ENCODE data around the gene COL6A2. TPM values are rescaled to one million over a fixed set of nuclear protein-coding genes. Genes with fewer than 3 reads are reported as not detected.

COL6A2 gene
- total and polyA plus RNA-seq, 2 experiments from 2014 or later = 509 to 832 TPM

GRCh38 chr21:46121286-46122221 is 23.6 kb downstream of the COL6A2 start:
- Histone ChIP-seq H4K20me1 (ENCODE audit: insufficient read depth, poor library complexity, severe bottlenecking) (no peaks in the 10 kb centered on the region), H3K4me1 (ENCODE audit: insufficient read depth) (no peaks in the 10 kb centered on the region), H3K4me2 (no peak overlapping the region), H3K27ac (no peak overlapping the region), H3K9me3 (ENCODE audit: low read depth) (no peaks in the 10 kb centered on the region), H3K27me3 (no peaks in the 10 kb centered on the region), H2AFZ (no peak overlapping the region), H3K36me3 (replicated peaks; ENCODE audit: insufficient read depth, low read depth) (no peaks in the 10 kb centered on the region), H3K79me2 (no peaks in the 10 kb centered on the region), H3K4me3 (no peak overlapping the region), H3K9me2 (replicated peaks; ENCODE audit: insufficient read depth) (no peaks in the 10 kb centered on the region)
- 95% methylated on average over 22 of the region's 29 CpGs for WGBS (ENCODE audit: low lambda C conversion rate, missing lambda C conversion rate)
- TF ChIP-seq EZH2phosphoT487 (IDR thresholded peaks at IDR 0.05; ENCODE audit: low read depth, severe bottlenecking, unreplicated experiment) = no peak
- no peak for TF ChIP-seq EZH2 (IDR thresholded peaks at IDR 0.05; ENCODE audit: borderline replicate concordance)
- TF ChIP-seq, protein P1, sequence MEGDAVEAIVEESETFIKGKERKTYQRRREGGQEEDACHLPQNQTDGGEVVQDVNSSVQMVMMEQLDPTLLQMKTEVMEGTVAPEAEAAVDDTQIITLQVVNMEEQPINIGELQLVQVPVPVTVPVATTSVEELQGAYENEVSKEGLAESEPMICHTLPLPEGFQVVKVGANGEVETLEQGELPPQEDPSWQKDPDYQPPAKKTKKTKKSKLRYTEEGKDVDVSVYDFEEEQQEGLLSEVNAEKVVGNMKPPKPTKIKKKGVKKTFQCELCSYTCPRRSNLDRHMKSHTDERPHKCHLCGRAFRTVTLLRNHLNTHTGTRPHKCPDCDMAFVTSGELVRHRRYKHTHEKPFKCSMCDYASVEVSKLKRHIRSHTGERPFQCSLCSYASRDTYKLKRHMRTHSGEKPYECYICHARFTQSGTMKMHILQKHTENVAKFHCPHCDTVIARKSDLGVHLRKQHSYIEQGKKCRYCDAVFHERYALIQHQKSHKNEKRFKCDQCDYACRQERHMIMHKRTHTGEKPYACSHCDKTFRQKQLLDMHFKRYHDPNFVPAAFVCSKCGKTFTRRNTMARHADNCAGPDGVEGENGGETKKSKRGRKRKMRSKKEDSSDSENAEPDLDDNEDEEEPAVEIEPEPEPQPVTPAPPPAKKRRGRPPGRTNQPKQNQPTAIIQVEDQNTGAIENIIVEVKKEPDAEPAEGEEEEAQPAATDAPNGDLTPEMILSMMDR (IDR thresholded peaks at IDR 0.05; ENCODE audit: poor library complexity) = no peak
- DNase-seq (ENCODE audit: low spot score) = no peak

DNA sequence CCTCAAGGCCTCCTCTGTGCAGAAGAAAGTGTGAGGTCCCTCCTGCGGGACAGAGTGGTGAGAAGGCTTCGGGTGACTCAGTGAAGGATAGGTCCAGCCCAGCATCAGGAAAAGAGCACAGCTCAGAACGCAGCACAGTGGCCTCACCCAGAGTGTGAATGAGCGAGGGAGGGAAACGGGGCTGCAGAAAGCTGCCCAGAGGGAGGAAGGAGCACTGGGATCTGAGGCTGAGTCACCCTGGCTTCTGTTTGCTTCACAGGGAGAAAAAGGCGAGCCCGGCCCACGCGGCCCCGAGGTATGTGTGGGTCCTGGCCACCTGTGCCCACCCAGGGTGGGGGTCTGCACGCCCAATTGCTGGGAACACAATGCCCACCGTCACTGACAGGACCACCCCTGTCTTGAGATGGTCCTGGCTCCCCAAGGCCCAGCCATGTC is 24.3 kb downstream of the COL6A2 start:
- H3K27ac ChIP-seq = no peak overlapping the region
- 93% methylated on average over 11 of the region's 12 CpGs for WGBS (ENCODE audit: low lambda C conversion rate, missing lambda C conversion rate)

GRCh38 chr21:46122758-46123683 is 25.1 kb downstream of the COL6A2 start:
- H4K20me1 ChIP-seq (ENCODE audit: insufficient read depth, poor library complexity, severe bottlenecking) = no peaks in the 10 kb centered on the region
- H3K4me1 ChIP-seq (ENCODE audit: insufficient read depth) = peaks cover 3% of the 10 kb centered on the region
- no peak overlapping the region for H3K27ac ChIP-seq
- H3K4me3 ChIP-seq = no peak overlapping the region
- H3K9me2 ChIP-seq (replicated peaks; ENCODE audit: insufficient read depth) = no peaks in the 10 kb centered on the region
- no peaks in the 10 kb centered on the region for H3K27me3 ChIP-seq
- TF ChIP-seq EZH2phosphoT487 (IDR thresholded peaks at IDR 0.05; ENCODE audit: low read depth, severe bottlenecking, unreplicated experiment) (no peak), EZH2 (IDR thresholded peaks at IDR 0.05; ENCODE audit: borderline replicate concordance) (no peak)
- no peaks in the 10 kb centered on the region for H3K36me3 ChIP-seq (replicated peaks; ENCODE audit: insufficient read depth, low read depth)
- no peak overlapping the region for H3K4me2 ChIP-seq
- 96% methylated on average over 10 of the region's 12 CpGs for whole genome bisulfite sequencing (ENCODE audit: low lambda C conversion rate, missing lambda C conversion rate)
- no peak overlapping the region for H2AFZ ChIP-seq
- H3K9me3 ChIP-seq (ENCODE audit: low read depth) = no peaks in the 10 kb centered on the region
- no peak for DNase-seq (ENCODE audit: low spot score)
- H3K79me2 ChIP-seq = no peaks in the 10 kb centered on the region

More for the DNA sequence above, 24.3 kb downstream of the COL6A2 start:
- no peak for DNase-seq (ENCODE audit: low spot score)
- Histone ChIP-seq H3K36me3 (replicated peaks; ENCODE audit: insufficient read depth, low read depth) (no peaks in the 10 kb centered on the region), H3K9me3 (ENCODE audit: low read depth) (no peaks in the 10 kb centered on the region), H3K27me3 (no peaks in the 10 kb centered on the region), H3K9me2 (replicated peaks; ENCODE audit: insufficient read depth) (no peaks in the 10 kb centered on the region), H2AFZ (no peak overlapping the region), H3K4me2 (no peak overlapping the region), H3K4me1 (ENCODE audit: insufficient read depth) (no peaks in the 10 kb centered on the region), H3K79me2 (no peaks in the 10 kb centered on the region), H4K20me1 (ENCODE audit: insufficient read depth, poor library complexity, severe bottlenecking) (no peaks in the 10 kb centered on the region), H3K4me3 (no peak overlapping the region)
- no peak for TF ChIP-seq EZH2 (IDR thresholded peaks at IDR 0.05; ENCODE audit: borderline replicate concordance)
- no peak for TF ChIP-seq EZH2phosphoT487 (IDR thresholded peaks at IDR 0.05; ENCODE audit: low read depth, severe bottlenecking, unreplicated experiment)
- TF ChIP-seq, protein P1 (IDR thresholded peaks at IDR 0.05; ENCODE audit: poor library complexity) = no peak
